ENCODE results near the gene CCT5. TPM values are rescaled to one million over a fixed set of nuclear protein-coding genes. Genes with fewer than 3 reads are reported as not detected.
"Not testable (repeated sequence)": the region's sequence is repeated elsewhere in the genome, so short reads cannot be mapped to it uniquely, and the experiment has no call there.

Gene CCT5
- total RNA-seq, 1 donor from 2014 or later = 610 TPM

- DNase-seq (ENCODE audit: low read depth in 2 of 2) = peak in 1 of 2 donors; percentile 10
These were observed 51.9 kb downstream of the CCT5 start for GRCh38 chr5:10301842-10302610.

- no peak for DNase-seq (ENCODE audit: low read depth in 2 of 2)
These were observed 53.1 kb downstream of the CCT5 start for GRCh38 chr5:10303201-10303600.

- no peak for DNase-seq (ENCODE audit: low read depth in 2 of 2)
These were observed 53.7 kb downstream of the CCT5 start for GRCh38 chr5:10303699-10304170.

DNA sequence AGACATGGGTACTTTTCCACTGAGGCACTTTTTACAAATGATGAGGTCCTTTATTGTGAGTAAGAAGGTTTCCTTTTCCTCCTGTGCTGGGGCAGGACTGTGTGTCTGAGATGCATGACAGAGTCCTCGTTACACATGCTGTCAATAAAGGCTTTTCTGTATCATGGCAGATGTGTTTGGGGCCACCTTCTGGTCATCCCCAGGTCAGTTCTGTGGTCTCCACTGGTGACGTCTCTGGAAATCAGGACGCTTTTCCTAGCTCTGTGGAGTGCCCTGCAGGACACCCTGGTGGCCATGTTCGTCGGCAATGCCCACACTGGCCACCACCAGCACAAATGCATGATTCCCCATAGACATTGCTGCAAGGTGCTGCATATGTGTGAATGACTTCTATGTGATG, 54.9 kb downstream of the CCT5 start:
- peak in 1 of 2 donors; percentile 24 for DNase-seq (ENCODE audit: low read depth in 2 of 2)

GRCh38 chr5:10306114-10306513, 56.0 kb downstream of the CCT5 start:
- no peak for DNase-seq (ENCODE audit: low read depth in 2 of 2)

DNA sequence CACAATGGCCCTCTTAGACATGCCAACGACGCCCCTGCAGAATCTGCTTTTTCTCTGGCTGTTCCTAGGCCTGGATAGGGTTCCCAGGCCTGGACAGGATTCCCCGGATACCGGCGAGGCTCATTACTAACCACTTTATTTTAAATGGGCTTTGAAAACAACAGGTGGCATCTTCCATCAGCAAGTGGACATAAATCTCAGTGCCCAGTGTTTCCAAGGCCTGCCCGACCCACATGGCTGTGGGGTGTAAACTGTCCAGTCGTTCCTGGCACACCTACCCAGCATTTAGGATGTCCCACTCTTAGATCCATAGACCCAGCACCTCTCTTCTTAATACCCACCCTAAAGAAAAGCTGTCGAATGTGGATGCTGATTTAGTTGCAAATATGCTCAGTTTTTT, 56.7 kb downstream of the CCT5 start:
- DNase-seq (ENCODE audit: low read depth in 2 of 2) = no peak

- DNase-seq (ENCODE audit: low read depth in 2 of 2) = peak; percentile 51 to 53
These were observed 57.4 kb downstream of the CCT5 start, which contains the start of gene CMBL for GRCh38 chr5:10307206-10308148. CMBL (minus strand) TSS chr5:10307902; CDS start chr5:10290762, 17,140 bp downstream.

GRCh38 chr5:10308844-10309243, 58.8 kb downstream of the CCT5 start:
- DNase-seq (ENCODE audit: low read depth in 2 of 2) = no peak

DNA sequence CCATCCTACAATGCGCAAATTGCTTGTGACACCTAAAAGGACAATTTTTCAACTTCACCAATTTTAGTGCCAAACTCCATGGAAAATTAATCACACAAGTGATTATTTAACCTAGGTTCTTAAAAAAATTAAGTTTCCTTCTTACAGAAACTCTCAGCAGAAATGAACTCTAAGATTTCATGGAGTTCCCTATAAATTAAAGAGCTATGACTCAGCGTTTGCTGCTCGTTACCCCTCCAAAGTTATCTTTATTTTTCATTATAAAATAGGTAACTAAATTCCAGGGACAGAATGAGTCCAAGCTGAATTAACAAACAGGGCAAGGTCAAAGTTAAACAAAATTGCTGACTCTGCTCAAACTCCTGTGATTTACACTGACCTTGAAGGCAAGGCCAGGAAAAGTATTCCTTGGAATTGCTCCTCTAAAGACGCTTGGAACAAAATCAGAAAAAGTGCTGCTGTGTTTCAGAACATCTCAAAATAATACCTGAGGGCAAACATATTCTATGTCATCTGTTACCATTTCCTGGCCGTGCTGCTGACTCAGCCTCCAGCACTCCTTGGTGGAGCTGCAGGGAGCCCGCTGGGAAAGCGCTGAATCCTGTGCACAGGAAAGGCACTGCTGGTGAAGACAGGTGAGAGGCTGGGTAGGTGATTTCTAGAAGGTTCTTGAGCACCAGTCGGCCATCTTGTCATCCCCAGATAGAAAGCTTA, 60.1 kb downstream of the CCT5 start:
- DNase-seq (ENCODE audit: low read depth in 2 of 2) = peak in 1 of 2 donors; percentile 13

- DNase-seq (ENCODE audit: low read depth in 2 of 2) = not testable (repeated sequence)
These were observed 60.9 kb downstream of the CCT5 start for GRCh38 chr5:10310835-10311570.

DNA sequence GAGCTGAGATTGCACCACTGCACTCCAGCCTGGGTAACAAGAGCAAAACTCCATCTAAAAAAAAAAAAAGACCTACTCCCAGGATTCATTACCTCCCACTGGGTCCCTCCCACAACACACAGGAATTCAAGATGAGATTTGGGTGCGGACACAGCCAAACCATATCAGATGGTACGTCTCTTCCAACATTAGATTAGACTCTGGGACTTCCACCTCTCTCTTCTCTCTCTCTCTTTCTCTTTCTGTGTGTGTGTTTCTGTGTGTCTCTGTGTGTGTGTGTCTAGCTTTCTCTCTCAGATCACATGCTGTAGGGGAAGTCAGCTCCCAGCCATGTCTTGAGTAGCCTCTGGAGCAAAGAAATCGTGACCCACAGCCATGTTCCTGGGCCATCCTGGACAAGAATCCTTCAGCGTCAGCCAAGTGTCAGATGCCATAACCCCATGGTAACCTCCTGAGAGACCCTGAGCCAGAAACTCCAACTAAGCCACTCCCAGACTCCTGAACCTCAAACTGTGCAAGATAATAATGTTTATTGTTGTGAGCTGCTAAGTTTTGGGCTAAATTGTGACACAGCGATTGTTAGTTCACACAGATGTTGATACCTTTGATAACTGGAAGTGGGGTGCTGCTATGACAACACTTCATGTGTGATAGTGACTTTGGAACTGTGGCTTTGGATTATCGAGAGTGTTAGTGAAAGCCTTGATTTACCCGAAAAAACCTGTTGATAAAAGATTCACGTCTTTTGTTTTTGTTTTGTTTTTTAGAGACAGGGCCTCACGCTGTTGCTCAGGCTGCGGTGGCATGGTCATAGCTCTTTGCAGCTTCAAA, 61.7 kb downstream of the CCT5 start:
- no peak for DNase-seq (ENCODE audit: low read depth in 2 of 2)

DNA sequence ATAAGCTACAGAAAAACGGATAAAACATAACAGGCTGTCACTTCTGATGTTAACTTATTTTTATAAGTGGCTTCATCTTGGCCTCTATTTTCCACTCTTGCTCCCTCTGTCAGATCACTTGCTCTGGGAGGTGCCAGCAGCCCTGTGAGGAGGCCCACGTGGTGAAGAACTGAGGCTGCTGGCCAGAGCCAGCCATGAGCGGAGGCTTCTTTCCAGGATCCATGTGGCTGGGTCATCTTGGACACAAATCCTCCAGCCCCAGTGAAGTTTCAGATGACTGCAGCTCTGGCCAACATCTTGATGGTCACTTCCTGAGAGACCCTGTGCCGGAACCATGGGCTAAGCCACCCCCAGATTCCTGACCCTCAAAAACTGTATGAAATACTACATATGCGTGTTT, 65.1 kb downstream of the CCT5 start:
- DNase-seq (ENCODE audit: low read depth in 2 of 2) = no peak

Other genes starting within 250 kb of the CCT5 start
- gene ATPSCKMT, start 392 bp upstream of the CCT5 start, total RNA-seq = 14.8 and 37.5 TPM in 2 replicates
- gene CMBL, start 57.6 kb downstream of the CCT5 start, total RNA-seq = 2.4 and 3.5 TPM in 2 replicates
- 31.8 and 44.0 TPM in 2 replicates for gene MARCHF6, start 103.4 kb downstream of the CCT5 start, total RNA-seq
- gene ROPN1L, start 191.6 kb downstream of the CCT5 start, total RNA-seq = 1.1 and 1.4 TPM in 2 replicates